ACC112 (cell line): ENCODE measurements around the gene CD93.

Experiments
- H2AFZ ChIP-seq: fragments of 200-600 bp; sonication (generic); one replicate; pipeline ENCODE4 v1.6.0; 2017; ENCODE audit warnings: antibody characterized with exemption, low read length; ENCODE audit not compliant: unreplicated experiment
- H3K27ac ChIP-seq: fragments of 200-600 bp; sonication (generic); 2 replicates; pipeline ENCODE4 v1.5.1; 2014; ENCODE audit warnings: low read depth, mild to moderate bottlenecking, antibody characterized with exemption, low read length, moderate library complexity
- H3K27me3 ChIP-seq: fragments of 200-600 bp; sonication (generic); 2 replicates; pipeline ENCODE4 v1.6.1; 2014; ENCODE audit warnings: mild to moderate bottlenecking, antibody characterized with exemption, low read length, moderate library complexity, mixed read lengths; ENCODE audit not compliant: insufficient read depth
- H3K36me3 ChIP-seq: fragments of 200-600 bp; sonication (generic); 2 replicates; pipeline ENCODE4 v1.6.1; 2016; ENCODE audit warnings: mild to moderate bottlenecking, antibody characterized with exemption, low read length, moderate library complexity, mixed read lengths; ENCODE audit not compliant: insufficient read depth
- H3K4me1 ChIP-seq: fragments of 200-600 bp; sonication (generic); one replicate; pipeline ENCODE4 v1.6.1; 2016; ENCODE audit warnings: low read length, mixed read lengths; ENCODE audit not compliant: insufficient read depth, unreplicated experiment, control insufficient read depth
- H3K4me3 ChIP-seq: fragments of 200-600 bp; sonication (generic); 2 replicates; pipeline ENCODE4 v1.5.1; 2014; ENCODE audit warnings: mild to moderate bottlenecking, low read depth, low read length
- H3K79me2 ChIP-seq: fragments of 200-600 bp; sonication (generic); one replicate; pipeline ENCODE4 v1.6.0; 2016; ENCODE audit warnings: low read length; ENCODE audit not compliant: control insufficient read depth, unreplicated experiment, insufficient read depth

The CD93 gene

GRCh38 chr20:23119456-23120216, 33.5 kb upstream of the CD93 start:
- no peak overlapping the region for H3K4me3 ChIP-seq
- peaks cover 6% of the 10 kb centered on the region for H3K4me1 ChIP-seq

GRCh38 chr20:23118766-23119165, 32.6 kb upstream of the CD93 start:
- H3K4me1 ChIP-seq: peaks cover 6% of the 10 kb centered on the region
- no peak overlapping the region for H3K27ac ChIP-seq
- no peak overlapping the region for H2AFZ ChIP-seq
- no peaks in the 10 kb centered on the region for H3K36me3 ChIP-seq
- H3K27me3 ChIP-seq: no peaks in the 10 kb centered on the region
- no peaks in the 10 kb centered on the region for H3K79me2 ChIP-seq
- no peak overlapping the region for H3K4me3 ChIP-seq

More at GRCh38 chr20:23119456-23120216, 33.5 kb upstream of the CD93 start:
- Histone ChIP-seq H3K27me3 (no peaks in the 10 kb centered on the region), H2AFZ (no peak overlapping the region), H3K27ac (no peak overlapping the region), H3K36me3 (no peaks in the 10 kb centered on the region), H3K79me2 (no peaks in the 10 kb centered on the region)

GRCh38 chr20:23118144-23118543, 32.0 kb upstream of the CD93 start:
- no peaks in the 10 kb centered on the region for H3K79me2 ChIP-seq
- H3K36me3 ChIP-seq: no peaks in the 10 kb centered on the region
- H3K27me3 ChIP-seq: no peaks in the 10 kb centered on the region
- H2AFZ ChIP-seq: no peak overlapping the region
- H3K4me3 ChIP-seq: no peak overlapping the region
- peaks cover 6% of the 10 kb centered on the region for H3K4me1 ChIP-seq
- H3K27ac ChIP-seq: no peak overlapping the region

- no peaks in the 10 kb centered on the region for H3K27me3 ChIP-seq
- no peak overlapping the region for H3K4me3 ChIP-seq
- no peak overlapping the region for H2AFZ ChIP-seq
- H3K27ac ChIP-seq: no peak overlapping the region
- H3K36me3 ChIP-seq: no peaks in the 10 kb centered on the region
- H3K4me1 ChIP-seq: peaks cover 6% of the 10 kb centered on the region
- no peaks in the 10 kb centered on the region for H3K79me2 ChIP-seq
Observed at GRCh38 chr20:23117738-23118137, 31.6 kb upstream of the CD93 start.

DNA sequence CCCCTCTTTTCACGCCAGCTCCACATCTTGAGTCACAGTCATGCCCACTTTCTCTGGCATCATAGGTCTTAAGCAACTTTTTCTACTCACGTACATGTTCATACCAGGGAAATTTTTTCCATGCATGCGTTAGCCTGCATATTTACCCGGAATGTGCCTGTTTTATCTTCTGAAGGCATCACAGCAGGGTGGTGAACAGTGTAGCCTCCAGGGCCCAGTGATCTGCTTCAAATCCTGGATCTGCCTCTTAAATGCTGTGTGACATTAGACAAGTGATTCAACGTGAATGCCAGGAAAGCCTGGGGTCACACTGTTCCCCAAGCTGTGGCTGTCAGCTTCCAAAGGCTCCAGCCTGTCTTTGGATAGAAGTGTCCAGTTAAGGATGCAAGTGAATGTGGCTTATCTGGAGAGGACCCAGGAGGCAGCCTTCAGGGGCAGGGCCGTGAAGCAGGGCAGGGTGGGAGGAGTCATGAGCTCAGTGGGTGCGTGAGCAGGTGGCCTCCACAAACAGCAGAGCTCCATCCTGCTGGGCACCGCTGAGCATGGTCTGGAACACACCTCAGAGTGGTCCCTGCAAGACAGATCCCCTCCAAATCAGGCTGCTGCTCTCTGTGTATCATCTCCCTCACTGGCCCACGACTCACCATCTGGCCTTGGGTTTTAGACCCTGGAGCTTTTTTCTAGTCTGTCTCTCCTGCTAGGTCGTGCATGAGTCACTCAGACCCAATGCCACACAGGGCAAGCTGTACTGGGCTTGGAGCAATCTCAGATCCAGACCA, 30.4 kb upstream of the CD93 start:
- Histone ChIP-seq H3K4me1 (peaks cover 6% of the 10 kb centered on the region), H3K36me3 (no peaks in the 10 kb centered on the region), H3K79me2 (no peaks in the 10 kb centered on the region), H2AFZ (no peak overlapping the region), H3K27me3 (no peaks in the 10 kb centered on the region), H3K27ac (no peak overlapping the region), H3K4me3 (no peak overlapping the region)

GRCh38 chr20:23115822-23116221, 29.7 kb upstream of the CD93 start:
- Histone ChIP-seq H3K79me2 (no peaks in the 10 kb centered on the region), H3K36me3 (no peaks in the 10 kb centered on the region), H3K4me1 (peaks cover 6% of the 10 kb centered on the region), H3K4me3 (no peak overlapping the region), H2AFZ (no peak overlapping the region), H3K27me3 (no peaks in the 10 kb centered on the region), H3K27ac (no peak overlapping the region)

GRCh38 chr20:23114448-23115082, 28.4 kb upstream of the CD93 start:
- Histone ChIP-seq H3K4me3 (no peak overlapping the region), H3K27ac (no peak overlapping the region), H2AFZ (no peak overlapping the region), H3K27me3 (no peaks in the 10 kb centered on the region), H3K79me2 (no peaks in the 10 kb centered on the region), H3K36me3 (no peaks in the 10 kb centered on the region), H3K4me1 (peaks cover 6% of the 10 kb centered on the region)

- Histone ChIP-seq H3K27me3 (no peaks in the 10 kb centered on the region), H3K27ac (no peak overlapping the region), H2AFZ (no peak overlapping the region), H3K4me3 (no peak overlapping the region), H3K4me1 (peaks cover 6% of the 10 kb centered on the region), H3K79me2 (no peaks in the 10 kb centered on the region), H3K36me3 (no peaks in the 10 kb centered on the region)
Observed at GRCh38 chr20:23114018-23114417, 27.9 kb upstream of the CD93 start.

DNA sequence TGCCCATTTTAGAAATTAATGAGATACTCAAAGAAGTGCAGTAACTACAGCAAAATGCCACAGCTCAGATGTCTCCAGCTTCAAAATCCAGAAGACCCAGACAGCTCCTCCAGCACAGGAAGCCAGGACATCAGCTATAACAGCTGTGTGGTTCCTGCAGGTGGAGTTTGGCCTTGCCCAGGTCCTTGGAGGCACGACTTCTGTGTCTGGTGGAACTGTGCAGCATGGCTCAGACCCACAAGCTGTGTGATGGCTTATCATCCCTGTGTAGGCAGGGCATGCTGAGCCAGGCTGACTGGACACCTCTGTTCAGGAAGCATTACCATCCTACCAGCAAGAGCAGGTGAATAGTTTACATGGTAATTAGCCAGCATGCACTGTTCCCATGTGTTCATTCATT, 26.5 kb upstream of the CD93 start:
- H3K4me1 ChIP-seq: peaks cover 6% of the 10 kb centered on the region
- no peaks in the 10 kb centered on the region for H3K27me3 ChIP-seq
- H3K36me3 ChIP-seq: no peaks in the 10 kb centered on the region
- no peaks in the 10 kb centered on the region for H3K79me2 ChIP-seq
- no peak overlapping the region for H3K27ac ChIP-seq
- no peak overlapping the region for H3K4me3 ChIP-seq
- no peak overlapping the region for H2AFZ ChIP-seq

- H3K4me1 ChIP-seq: peaks cover 6% of the 10 kb centered on the region
- H3K27me3 ChIP-seq: no peaks in the 10 kb centered on the region
- H3K36me3 ChIP-seq: no peaks in the 10 kb centered on the region
- no peak overlapping the region for H3K27ac ChIP-seq
- H2AFZ ChIP-seq: no peak overlapping the region
- H3K4me3 ChIP-seq: no peak overlapping the region
- no peaks in the 10 kb centered on the region for H3K79me2 ChIP-seq
Observed at GRCh38 chr20:23111944-23112342, 25.8 kb upstream of the CD93 start.
